Measurements from ENCODE around the gene UBAP1.
"Not testable (repeated sequence)": the region's sequence is repeated elsewhere in the genome, so short reads cannot be mapped to it uniquely, and the experiment has no call there.

UBAP1 gene

GRCh38 chr9:34256987-34257585, 78.2 kb downstream of the UBAP1 start:
- in situ Hi-C loops (cut with MboI; ENCODE audit: low sequenced_read_pairs): no loop called here

GRCh38 chr9:34259315-34259714, 80.5 kb downstream of the UBAP1 start:
- in situ Hi-C loops (cut with MboI; ENCODE audit: low sequenced_read_pairs): no loop called here

- in situ Hi-C loops (cut with MboI; ENCODE audit: low sequenced_read_pairs): no loop called here
These were observed 84.1 kb downstream of the UBAP1 start for GRCh38 chr9:34262971-34263370.

- in situ Hi-C loops (cut with MboI; ENCODE audit: low sequenced_read_pairs): no loop called here
These were observed 88.8 kb downstream of the UBAP1 start for GRCh38 chr9:34267660-34268059.

GRCh38 chr9:34271265-34272006, 92.6 kb downstream of the UBAP1 start:
- in situ Hi-C loops (cut with MboI; ENCODE audit: low sequenced_read_pairs): no loop called here

DNA sequence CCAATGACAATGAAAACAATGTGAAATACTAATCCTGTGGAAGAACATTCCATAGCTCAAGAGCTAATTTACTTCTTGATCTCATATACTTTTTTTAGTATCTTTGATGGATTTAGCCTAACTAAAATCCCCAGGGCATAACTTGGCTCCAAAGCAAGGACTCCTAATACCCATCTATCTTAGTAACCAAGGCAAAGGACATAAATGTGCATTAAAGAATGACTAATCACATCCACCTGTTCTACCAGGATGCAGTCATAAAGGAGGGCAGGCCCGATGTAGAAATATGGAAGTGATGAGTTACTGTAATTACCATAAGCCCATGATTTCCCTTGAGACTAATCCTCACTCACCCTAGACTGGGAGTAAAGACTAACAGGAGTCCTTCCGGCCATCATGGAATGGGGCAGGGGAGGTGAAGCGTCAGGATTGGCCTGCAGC, 93.3 kb downstream of the UBAP1 start:
- in situ Hi-C loops (cut with MboI; ENCODE audit: low sequenced_read_pairs): no loop called here

- in situ Hi-C loops (cut with MboI; ENCODE audit: low sequenced_read_pairs): not testable (repeated sequence)
These were observed 94.7 kb downstream of the UBAP1 start for GRCh38 chr9:34273588-34273987.

GRCh38 chr9:34275811-34276210, 97.0 kb downstream of the UBAP1 start:
- in situ Hi-C loops (cut with MboI; ENCODE audit: low sequenced_read_pairs): no loop called here

DNA sequence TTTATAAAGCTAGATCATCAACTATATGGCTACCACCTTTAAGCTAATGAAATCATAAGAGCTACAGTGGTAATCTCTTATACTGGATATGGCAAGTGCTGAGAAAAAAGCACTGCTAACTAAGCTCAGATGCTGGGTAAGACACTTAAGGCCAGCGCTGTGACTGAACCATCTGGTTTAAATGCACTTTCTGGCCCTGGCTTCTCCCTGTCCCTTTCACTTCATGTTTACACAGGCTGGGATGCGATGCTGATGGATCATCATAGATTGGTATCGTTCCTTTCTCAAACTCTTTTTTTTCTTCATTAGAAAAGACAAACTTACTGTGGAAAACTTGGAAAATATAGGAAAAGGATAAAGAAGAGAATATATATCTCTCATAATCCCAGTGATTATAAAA, 97.9 kb downstream of the UBAP1 start:
- in situ Hi-C loops (cut with MboI; ENCODE audit: low sequenced_read_pairs): no loop called here

DNA sequence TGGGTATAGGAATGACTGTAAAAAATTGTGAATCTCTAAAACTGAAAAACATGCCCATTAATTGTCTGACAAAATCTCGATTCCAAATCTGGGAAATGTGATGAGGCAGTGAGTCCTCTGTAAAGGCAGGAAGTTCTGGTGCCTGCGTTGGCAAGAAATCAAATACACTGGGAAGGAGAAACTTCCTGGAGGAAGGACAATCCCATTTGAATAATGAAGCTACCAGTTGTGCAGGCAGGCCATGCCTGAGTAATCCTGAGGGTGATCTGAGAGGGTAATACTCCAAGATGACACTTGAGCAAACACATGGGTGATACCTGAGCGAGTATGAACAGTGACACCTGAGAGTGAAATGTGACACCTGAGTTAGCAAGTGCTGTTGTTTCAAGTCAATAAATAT, 100.6 kb downstream of the UBAP1 start:
- in situ Hi-C loops (cut with MboI; ENCODE audit: low sequenced_read_pairs): no loop called here

GRCh38 chr9:34282096-34282495, 103.3 kb downstream of the UBAP1 start:
- in situ Hi-C loops (cut with MboI; ENCODE audit: low sequenced_read_pairs): no loop called here

- in situ Hi-C loops (cut with MboI; ENCODE audit: low sequenced_read_pairs): no loop called here
These were observed 110.3 kb downstream of the UBAP1 start for GRCh38 chr9:34289159-34289558.

DNA sequence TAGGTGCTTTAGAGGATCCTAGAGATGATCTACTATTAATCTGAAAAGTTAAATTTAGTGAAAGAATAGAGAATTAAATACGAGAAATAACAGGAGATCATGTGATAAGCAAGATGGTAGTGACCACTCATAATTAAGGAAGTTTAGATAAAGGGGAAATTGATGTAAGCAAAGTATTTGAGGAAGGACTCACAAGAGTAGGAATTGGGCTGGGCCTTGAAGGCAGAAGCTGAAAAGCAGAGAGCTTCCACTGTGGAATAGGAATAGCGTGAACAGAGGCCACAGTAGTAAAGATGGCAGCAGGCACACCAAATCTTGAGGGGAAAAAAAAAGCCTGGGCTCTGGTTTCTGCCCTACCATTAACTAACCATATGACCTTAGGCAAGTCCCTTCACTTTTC, 112.2 kb downstream of the UBAP1 start:
- in situ Hi-C loops (cut with MboI; ENCODE audit: low sequenced_read_pairs): no loop called here

DNA sequence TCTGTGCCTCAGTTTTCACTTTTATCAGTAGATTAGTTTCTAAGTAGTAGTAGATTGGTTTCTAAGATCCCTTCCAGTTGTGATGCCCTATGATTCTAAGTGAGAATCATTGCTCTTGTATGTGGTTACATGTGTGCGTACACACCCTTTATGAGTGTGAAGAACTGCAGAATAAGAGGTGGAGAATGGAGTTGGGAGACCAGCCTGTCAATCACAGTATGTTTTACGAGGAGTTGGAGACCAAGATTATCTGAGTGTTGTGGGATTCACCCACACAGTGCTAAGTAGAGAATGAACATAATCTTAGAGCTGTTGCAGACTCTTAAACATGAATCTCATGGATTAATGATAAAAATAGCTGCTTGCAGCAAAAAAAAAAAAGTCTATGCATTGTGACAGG, 112.6 kb downstream of the UBAP1 start:
- in situ Hi-C loops (cut with MboI; ENCODE audit: low sequenced_read_pairs): no loop called here

DNA sequence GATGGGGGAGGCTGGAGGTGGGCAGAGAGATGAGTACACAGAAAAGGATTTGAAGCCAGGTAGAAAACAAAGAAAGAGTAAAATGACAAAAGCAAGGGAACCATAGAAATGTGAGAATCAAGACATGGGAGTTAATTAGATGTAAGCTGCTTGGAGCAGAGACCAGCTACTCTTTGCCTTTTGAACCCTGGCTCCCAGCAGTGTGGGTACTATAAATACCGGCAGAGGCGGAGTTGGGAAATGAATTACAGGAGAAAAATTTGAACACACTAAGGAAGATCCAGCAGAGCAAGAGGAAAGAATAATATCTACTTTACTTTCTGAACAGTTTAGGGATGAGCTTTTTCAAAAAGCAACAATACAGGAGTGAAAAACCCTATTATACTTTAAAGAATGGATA, 113.7 kb downstream of the UBAP1 start:
- in situ Hi-C loops (cut with MboI; ENCODE audit: low sequenced_read_pairs): no loop called here

DNA sequence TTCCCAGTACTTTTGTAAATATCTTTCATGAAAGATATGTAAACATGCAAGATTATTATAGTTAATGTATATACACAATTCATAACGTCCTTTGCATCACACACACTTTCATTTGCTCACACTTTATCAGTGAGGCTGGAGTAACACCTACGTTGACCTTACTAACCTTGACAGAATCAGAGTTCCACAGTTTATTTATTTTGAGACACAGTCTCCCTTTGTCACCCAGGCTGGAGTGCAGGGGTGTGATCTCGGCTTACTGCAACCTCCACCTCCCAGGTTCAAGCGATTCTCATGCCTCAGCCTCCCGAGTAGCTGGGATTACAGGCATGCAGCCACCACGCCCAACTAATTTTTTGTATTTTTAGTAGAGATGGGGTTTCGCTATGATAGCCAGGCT, 122.2 kb downstream of the UBAP1 start:
- in situ Hi-C loops (cut with MboI; ENCODE audit: low sequenced_read_pairs): not testable (repeated sequence)
